ENCODE data around the gene WIPF2. TPM values are rescaled to one million over a fixed set of nuclear protein-coding genes. Genes with fewer than 3 reads are reported as not detected.

WIPF2 gene
- total RNA-seq, 4 donors from 2014 or later: 9.8 to 13.8 (median 11.2) TPM

DNA sequence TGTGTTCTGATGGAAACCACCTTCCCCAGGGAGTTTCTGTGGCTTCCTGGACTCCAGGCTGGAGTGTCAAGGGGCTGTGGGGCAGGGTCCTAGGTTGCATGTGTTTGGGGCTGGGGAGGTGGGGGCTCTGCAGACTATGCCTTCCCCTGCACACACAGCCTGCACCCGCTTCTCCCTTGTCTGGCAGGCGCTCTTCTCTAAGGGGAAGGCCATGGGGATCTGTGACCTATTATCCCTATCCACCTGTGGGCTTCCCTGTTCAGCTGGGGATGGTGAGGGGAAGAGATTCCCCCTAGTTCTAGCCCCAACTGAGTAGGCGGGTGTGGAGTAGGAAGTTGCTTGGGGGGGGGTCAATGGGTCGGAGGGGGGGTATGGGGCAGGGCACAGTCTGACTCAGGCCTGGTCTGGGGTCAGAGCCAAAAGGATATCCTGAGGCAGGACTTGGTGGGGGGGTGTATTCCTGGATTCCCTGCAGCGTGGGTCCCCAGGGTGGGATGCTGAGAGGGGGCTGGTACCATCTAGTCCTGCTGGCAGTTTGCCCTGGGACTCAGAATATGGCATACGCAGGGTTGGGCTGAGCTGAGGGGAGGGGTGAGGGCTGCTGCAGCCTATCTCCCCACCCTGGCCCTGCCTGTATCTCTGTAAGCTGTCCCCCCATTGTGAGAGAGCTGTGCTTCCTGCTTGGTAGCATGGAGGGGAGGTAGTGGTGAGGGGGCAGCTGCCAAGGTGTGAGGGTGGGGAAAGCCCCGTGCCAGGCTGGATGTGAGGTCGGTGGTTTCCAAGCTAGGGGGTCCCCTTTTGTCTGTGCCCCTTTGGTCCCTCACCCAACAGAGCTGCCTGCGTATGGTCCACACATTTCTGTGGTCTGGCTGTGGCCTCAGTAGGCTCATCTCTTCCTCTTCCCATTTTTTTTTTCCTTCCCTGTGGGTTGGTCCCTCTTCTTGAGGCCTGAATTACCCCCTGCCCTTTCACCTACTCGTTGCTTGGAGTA, 104.6 kb downstream of the WIPF2 start:
- no peak for DNase-seq
- Histone ChIP-seq H3K36me3 (no peaks in the 10 kb centered on the region), H3K4me1 (peaks cover 86 to 100% (median 100%) of the 10 kb centered on the region in 3 donors), H3K4me3 (peak overlapping the region in 3 of 4 donors; percentile 89 to 96 (median 92)), H3K27me3 (no peaks in the 10 kb centered on the region), H3K9me3 (no peaks in the 10 kb centered on the region), H3K27ac (peak overlapping the region; percentile 63 to 97 (median 92))
- 5 to 42% methylated on average over 3 to 4 of the region's 10 CpGs for WGBS, 2 donors
- no peak for TF ChIP-seq POLR2A (IDR thresholded peaks at IDR 0.05)
- TF ChIP-seq, protein P1, sequence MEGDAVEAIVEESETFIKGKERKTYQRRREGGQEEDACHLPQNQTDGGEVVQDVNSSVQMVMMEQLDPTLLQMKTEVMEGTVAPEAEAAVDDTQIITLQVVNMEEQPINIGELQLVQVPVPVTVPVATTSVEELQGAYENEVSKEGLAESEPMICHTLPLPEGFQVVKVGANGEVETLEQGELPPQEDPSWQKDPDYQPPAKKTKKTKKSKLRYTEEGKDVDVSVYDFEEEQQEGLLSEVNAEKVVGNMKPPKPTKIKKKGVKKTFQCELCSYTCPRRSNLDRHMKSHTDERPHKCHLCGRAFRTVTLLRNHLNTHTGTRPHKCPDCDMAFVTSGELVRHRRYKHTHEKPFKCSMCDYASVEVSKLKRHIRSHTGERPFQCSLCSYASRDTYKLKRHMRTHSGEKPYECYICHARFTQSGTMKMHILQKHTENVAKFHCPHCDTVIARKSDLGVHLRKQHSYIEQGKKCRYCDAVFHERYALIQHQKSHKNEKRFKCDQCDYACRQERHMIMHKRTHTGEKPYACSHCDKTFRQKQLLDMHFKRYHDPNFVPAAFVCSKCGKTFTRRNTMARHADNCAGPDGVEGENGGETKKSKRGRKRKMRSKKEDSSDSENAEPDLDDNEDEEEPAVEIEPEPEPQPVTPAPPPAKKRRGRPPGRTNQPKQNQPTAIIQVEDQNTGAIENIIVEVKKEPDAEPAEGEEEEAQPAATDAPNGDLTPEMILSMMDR (IDR thresholded peaks at IDR 0.05): no peak
- intact Hi-C loops (cut with DNase I): no loop called here

- DNase-seq: no peak
- Histone ChIP-seq H3K4me3 (peak overlapping the region in 1 of 4 donors; percentile 2), H3K9me3 (no peaks in the 10 kb centered on the region), H3K36me3 (no peaks in the 10 kb centered on the region), H3K27me3 (no peaks in the 10 kb centered on the region), H3K4me1 (peaks cover 79 to 100% (median 95%) of the 10 kb centered on the region in 3 donors), H3K27ac (peak overlapping the region; percentile 63 to 97 (median 92))
- TF ChIP-seq, protein P1 (IDR thresholded peaks at IDR 0.05): no peak
- WGBS, 2 donors: 59 to 75% methylated on average over 12 to 13 of the region's 13 CpGs
- intact Hi-C loops (cut with DNase I): no loop called here
These were observed 106.3 kb downstream of the WIPF2 start for GRCh38 chr17:40325156-40326013.

DNA sequence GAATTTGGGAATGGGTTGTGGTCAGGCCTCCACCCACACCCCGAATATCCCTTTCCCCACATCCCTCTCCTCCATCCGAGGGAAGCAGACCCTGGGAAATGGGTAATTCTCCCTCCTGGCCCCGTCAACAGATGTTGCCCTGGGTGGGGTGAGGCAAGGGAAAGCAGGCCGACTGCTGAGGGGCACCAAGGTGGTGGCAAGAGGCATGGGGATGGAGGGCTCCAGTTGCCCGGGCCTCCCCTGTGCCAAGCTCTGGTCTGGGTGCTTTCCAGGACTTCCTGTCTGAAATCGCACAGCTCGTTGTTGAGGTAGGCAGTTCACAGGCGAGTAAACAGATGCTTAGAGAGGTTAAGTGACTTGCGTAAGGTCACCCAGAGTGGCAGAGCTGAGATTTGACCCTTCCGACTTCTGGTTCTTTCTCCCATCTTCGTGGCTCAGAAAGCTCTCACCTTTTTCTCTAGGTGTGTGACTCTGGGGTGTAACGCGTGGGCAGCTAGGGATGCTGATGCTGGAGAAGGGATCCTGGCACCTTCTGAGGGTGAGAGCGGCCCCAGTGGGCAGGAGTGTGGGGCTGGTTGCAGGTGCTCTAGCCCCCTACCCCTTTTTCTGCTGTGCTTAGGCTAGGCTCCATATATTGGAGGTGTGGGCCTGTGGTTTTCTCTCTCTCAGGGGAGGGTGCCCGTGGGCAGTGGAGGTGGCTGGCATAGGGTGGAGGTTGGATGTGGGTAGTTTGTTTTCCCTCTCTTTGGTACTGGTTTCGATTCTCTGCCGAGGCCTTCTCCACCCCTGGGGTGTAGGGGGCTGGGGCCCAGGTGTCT, 107.1 kb downstream of the WIPF2 start:
- TF ChIP-seq, protein P1 (IDR thresholded peaks at IDR 0.05): no peak
- no peak for TF ChIP-seq POLR2A (IDR thresholded peaks at IDR 0.05)
- Histone ChIP-seq H3K27me3 (no peaks in the 10 kb centered on the region), H3K9me3 (no peaks in the 10 kb centered on the region), H3K4me1 (peaks cover 81 to 100% (median 95%) of the 10 kb centered on the region in 3 donors), H3K4me3 (peak overlapping the region in 1 of 4 donors; percentile 2), H3K27ac (peak overlapping the region; percentile 2 to 94 (median 90)), H3K36me3 (peaks cover 0 to 4% (median 0%) of the 10 kb centered on the region in 3 donors)
- no peak for DNase-seq
- WGBS, 2 donors: 53 to 60% methylated on average over 7 to 17 of the region's 17 CpGs
- intact Hi-C loops (cut with DNase I): no loop called here

GRCh38 chr17:40326832-40327199, 107.7 kb downstream of the WIPF2 start:
- H3K4me1 ChIP-seq: peaks cover 81 to 100% (median 95%) of the 10 kb centered on the region in 3 donors
- 83% methylated on average over 1 of the region's 1 CpG for WGBS, 2 donors
- H3K27me3 ChIP-seq: no peaks in the 10 kb centered on the region
- H3K9me3 ChIP-seq: no peaks in the 10 kb centered on the region
- TF ChIP-seq POLR2A (IDR thresholded peaks at IDR 0.05): no peak
- TF ChIP-seq, protein P1 (IDR thresholded peaks at IDR 0.05): no peak
- peak overlapping the region in 1 of 4 donors; percentile 2 for H3K4me3 ChIP-seq
- H3K27ac ChIP-seq: peak overlapping the region; percentile 2 to 94 (median 90)
- intact Hi-C loops (cut with DNase I): no loop called here
- DNase-seq: no peak
- H3K36me3 ChIP-seq: peaks cover 0 to 10% (median 0%) of the 10 kb centered on the region in 3 donors

All from esophagus squamous epithelium (tissue), 5 donors.